GM10847 (cell line): ENCODE data around the gene LCN10.

Experiments
- POLR2A ChIP-seq: IDR thresholded peaks from 2 replicates; pipeline ENCODE4 v1.6.1; 2011; ENCODE audit not compliant: insufficient read length; ENCODE audit errors: extremely low read depth

Gene LCN10

DNA sequence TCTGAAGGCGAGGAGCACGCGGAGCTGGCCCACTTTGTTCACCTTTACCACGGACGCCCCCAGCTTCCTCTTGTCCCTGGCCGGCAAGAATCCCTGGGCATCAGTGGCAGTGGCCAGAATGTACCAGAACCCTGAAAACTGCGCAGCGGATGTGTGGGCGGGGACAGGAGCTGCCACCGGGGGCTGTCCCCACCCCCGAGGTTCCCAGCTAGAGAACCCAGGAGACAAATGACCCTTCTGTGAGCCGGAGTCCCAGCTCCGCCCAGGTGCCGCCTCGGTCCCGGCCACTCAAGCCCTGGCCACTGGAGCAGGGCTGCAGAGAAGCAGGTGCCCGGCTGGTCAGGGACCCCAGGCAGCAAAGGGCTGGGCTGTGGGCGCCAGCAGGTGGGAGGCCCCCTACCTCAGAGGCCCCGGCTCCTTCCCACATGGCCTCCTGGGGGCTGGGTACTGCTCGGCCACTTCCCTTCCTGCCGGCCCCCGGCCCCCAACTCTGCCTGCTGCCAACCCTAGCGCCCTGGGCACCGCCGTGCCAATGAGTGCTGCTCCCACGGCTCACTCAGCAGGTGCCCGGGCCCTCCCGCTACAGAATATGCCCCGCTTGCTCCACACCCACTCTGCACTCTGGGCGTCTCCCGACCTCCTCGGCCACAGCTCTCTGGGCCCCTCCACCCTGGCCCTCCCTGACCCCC is 713 bp downstream of the LCN10 start:
- no peak for TF ChIP-seq POLR2A

DNA sequence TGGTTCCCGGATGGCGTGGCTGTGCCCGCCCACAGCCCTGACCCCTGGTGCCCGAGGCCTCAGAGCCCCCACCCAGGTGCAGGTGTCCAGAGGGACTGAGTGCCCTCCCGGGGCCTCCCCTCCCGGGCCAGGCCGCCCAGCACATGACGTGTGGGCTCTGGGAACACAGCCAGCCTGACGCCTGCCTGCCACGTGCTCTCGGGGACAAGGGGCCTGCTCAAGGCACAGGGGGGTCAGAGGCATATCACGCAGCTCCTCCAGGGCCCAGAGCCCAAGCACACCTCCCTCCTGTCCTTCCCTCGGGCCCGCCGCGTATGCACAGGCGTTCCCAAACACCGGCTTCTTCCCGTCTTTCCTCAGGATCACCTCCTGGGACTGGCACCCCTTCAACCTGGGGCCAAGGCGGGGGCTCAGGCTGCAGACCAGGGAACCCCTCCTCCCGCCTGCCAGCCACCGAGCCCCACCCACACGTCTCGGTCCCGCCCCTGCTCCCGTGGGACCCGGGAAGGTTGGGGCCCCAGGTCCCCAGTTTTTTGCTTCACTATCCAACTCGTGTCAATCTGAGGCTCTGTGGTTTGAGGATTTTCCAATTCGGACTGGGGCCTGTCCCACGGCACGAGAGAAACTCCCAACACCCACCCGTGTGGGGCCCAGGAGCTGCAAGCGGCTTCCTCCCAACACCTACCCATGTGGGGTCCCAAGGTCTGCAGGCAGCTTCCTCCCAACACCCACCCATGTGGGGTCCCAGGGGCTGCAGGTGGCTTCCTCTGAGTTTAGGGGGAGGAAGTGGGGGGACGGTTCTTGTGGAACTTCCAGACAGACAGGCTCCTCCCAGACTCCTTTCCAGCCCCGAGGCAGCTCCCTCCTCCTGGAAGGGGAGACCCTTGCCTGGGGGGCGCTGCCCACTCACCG is 1.5 kb downstream of the LCN10 start:
- TF ChIP-seq POLR2A = no peak

DNA sequence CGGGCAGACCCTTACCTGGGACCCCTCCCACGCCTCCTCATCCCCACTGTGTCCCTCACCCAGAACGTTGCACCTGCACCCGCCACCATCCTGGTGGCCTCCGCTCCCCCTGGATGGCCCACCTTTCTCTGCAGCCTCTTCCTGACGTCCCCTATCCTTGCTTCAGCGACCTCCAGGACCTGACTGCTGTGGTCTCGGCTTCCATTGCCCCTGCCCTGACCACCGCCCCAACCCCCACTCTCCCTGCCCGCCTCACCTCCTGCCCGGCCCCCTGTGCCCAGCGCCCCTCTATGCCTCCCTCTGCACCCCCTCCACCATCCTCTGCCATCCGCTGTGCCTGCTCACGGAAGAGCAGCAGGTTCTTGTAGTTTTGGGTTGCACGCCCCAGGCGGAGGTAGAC is 2.2 kb downstream of the LCN10 start:
- no peak for TF ChIP-seq POLR2A

DNA sequence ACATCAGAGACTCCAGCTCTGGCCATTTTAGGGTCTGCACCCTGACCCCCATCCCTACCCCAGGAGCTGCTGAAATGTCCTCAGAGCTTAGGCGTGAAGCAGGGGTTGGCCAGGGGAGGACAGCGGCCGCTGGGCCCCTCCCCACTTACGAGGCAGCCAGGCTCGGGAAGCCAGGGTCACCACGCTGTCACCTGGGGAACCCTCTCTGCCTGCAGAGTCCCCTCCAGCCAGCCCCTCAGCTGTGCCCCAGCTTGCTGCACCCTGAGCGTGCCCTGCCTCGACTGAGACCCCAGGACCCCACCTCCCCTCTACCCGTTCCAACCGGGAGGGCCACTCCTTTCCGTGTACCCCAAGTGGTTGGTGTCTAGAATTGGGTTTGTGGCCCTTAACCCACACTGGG is 2.7 kb downstream of the LCN10 start:
- TF ChIP-seq POLR2A = no peak

- no peak for TF ChIP-seq POLR2A
These were observed 3.2 kb downstream of the LCN10 start for GRCh38 chr9:136739509-136739908.

DNA sequence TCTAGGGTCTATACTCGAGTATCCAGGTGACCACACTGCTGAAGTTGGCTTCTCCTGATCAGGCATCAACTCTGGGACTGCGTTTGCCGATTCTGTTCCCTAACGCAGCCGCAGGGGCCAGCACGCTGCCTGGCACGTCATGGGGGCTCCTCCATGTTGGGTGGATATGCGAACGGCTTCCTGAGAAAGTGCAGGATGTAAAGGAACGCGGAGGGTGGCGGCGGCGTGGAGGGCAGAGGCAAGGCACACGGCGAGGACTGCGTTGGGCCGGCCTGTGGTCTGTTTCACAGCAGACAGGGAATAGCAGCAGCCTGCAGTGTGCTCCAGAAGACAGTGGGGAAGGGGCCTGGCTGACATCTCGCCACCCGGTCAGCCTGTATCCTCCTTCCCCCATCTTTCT is 3.8 kb downstream of the LCN10 start:
- no peak for TF ChIP-seq POLR2A

GRCh38 chr9:136735812-136736480 is 6.8 kb downstream of the LCN10 start:
- TF ChIP-seq POLR2A = no peak

DNA sequence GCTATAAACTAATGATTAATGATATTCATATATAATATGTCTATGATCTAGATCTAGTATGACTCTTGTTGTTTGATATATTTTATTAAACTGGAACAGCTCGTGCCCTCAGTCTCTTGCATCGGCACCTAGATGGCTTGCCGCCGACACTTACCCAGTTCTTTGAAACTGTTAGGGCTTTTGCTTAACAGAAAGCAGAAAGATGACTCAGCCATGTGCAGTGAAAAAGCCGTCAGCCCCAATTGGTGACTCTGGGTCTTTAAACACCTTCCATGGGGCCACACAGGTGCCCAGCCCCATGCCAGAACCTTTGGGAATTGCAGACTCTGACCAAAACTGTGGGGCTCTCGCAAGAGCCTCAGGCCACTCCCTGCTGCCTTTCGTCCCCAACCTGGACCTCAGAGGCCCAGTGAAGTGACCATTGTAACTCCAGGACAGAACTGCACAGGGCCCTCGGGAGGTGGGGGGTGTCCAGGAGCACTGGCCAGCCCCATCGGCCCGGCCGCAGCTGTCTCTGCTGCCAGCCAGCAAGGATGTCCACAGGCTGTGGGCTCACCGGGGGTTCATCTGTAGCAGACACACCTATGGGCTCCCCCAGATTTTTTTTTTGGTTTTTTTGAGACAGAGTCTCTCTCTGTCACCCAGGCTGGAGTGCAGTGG is 7.8 kb downstream of the LCN10 start:
- TF ChIP-seq POLR2A = no peak

DNA sequence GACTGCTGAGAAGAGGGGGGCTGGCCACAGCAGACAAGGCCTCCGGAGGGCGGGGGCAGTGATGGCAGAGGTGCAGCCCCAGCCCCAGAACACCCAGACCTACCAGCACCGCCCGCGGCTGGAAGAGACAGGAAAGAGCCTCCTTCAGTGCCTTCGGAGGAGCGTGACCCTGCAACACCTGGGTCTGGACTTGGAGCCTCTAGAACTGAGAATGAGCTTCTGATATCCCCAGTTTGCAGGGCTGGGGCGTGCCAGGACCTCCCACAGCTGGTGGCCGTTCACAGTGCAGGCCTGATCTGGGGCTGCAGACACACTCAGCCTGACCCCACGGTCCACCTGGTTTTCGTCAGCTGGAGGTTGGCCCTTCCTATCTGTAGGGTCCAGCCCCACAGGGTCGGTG is 9.1 kb downstream of the LCN10 start:
- no peak for TF ChIP-seq POLR2A

GRCh38 chr9:136732444-136733178 is 10.1 kb downstream of the LCN10 start:
- TF ChIP-seq POLR2A = no peak

- TF ChIP-seq POLR2A = no peak
These were observed 12.8 kb downstream of the LCN10 start for GRCh38 chr9:136729926-136730325.

DNA sequence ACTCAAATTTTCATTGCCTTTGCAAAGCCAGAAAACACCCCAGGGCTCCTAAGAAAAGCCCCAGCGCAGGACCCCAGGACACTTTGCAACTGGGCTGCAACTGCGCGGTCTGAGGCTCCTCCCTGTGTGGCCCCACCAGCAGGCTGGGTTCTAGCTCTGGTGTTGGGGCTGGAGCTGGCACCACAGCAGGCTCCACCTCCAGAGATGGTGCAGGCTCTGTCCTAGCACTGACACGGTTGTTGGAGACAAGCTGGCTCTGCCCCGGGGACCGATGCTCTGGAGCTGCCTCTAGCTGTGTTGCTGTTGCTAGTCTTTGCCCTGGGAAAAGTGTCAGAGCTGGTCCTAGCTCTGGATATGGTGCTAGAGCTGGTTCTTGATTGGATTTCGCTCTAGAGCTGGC is 13.6 kb downstream of the LCN10 start:
- TF ChIP-seq POLR2A = no peak

- no peak for TF ChIP-seq POLR2A
These were observed 14.1 kb downstream of the LCN10 start for GRCh38 chr9:136728548-136729123.

DNA sequence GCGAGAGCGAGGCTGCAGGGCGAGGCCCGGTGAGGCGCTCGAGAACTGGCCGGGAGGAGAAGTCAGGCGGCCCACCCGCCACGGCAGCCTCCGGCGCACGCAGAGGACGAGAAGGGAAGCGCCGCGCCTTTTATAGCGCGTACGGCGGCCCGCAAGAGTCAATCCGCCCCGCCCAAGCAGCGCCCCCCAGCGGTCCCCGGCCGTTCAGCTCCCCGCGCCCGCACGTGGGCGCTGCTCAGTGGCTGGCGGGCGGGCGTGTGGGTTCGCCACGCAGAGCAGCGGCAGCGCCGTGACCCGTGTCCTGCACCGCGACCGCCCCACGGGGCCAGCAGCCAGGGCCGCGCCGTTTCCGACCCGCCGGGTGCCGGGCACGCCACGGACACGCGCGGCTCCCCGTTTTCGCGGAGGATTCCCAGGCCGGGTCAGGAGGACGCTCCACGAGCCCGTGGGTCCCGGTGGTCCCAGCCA is 14.6 kb downstream of the LCN10 start:
- peak; percentile 99 for TF ChIP-seq POLR2A
